Nephron (organoid): ENCODE measurements around the gene NPW.

ENCODE experiments used
- H3K27ac Mint-ChIP-seq, 3 experiments: 2 replicates each; pipeline ENCODE4 v1.8.0; 2020; ENCODE audit warnings: mixed read lengths in 3 of 3, mild to moderate bottlenecking in 2 of 3, moderate library complexity in 1 of 3
- H3K27me3 Mint-ChIP-seq: 2 replicates; pipeline ENCODE4 v1.8.0; 2021; ENCODE audit warnings: low read depth, mild to moderate bottlenecking, moderate library complexity, mixed read lengths
- H3K36me3 Mint-ChIP-seq: 2 replicates; pipeline ENCODE4 v1.8.0; 2020; ENCODE audit warnings: low read depth, mixed read lengths
- H3K4me1 Mint-ChIP-seq: 2 replicates; pipeline ENCODE4 v1.8.0; 2020; ENCODE audit warnings: mixed read lengths
- H3K4me3 Mint-ChIP-seq, 3 experiments: 2 replicates each; pipeline ENCODE4 v1.8.0; 2020; ENCODE audit warnings: mild to moderate bottlenecking in 3 of 3, mixed read lengths in 3 of 3, moderate library complexity in 2 of 3
- H3K9me3 Mint-ChIP-seq: 2 replicates; pipeline ENCODE4 v1.8.0; 2020; ENCODE audit warnings: mixed read lengths
- CTCF ChIP-seq, 3 experiments: fragments of 200-600 bp; sonication (generic); IDR thresholded peaks; one replicate each; pipeline ENCODE4 v1.5.0; 2021; ENCODE audit warnings: antibody characterized with exemption in 3 of 3; ENCODE audit not compliant: unreplicated experiment in 3 of 3

Gene NPW

GRCh38 chr16:2042986-2043666 lies 23.5 kb downstream of the NPW start:
- H3K27me3 Mint-ChIP-seq, result no peaks in the 10 kb centered on the region
- H3K9me3 Mint-ChIP-seq, result no peaks in the 10 kb centered on the region
- no peaks in the 10 kb centered on the region for H3K36me3 Mint-ChIP-seq
- TF ChIP-seq CTCF (IDR thresholded peaks at IDR 0.05; ENCODE audit: unreplicated experiment in 3 of 3), result no peak
- peak overlapping the region; percentile 40 to 63 (median 60) for H3K27ac Mint-ChIP-seq
- peak overlapping the region; percentile 4 to 62 (median 40) for H3K4me3 Mint-ChIP-seq
- H3K4me1 Mint-ChIP-seq, result peaks cover 30% of the 10 kb centered on the region

- TF ChIP-seq CTCF (IDR thresholded peaks at IDR 0.05; ENCODE audit: unreplicated experiment in 3 of 3), result no peak
- Mint-ChIP-seq H3K4me1 (peaks cover 25% of the 10 kb centered on the region), H3K36me3 (no peaks in the 10 kb centered on the region), H3K27ac (no peak overlapping the region), H3K4me3 (no peak overlapping the region), H3K27me3 (no peaks in the 10 kb centered on the region), H3K9me3 (no peaks in the 10 kb centered on the region)
These were observed 24.3 kb downstream of the NPW start for GRCh38 chr16:2043667-2044451.

DNA sequence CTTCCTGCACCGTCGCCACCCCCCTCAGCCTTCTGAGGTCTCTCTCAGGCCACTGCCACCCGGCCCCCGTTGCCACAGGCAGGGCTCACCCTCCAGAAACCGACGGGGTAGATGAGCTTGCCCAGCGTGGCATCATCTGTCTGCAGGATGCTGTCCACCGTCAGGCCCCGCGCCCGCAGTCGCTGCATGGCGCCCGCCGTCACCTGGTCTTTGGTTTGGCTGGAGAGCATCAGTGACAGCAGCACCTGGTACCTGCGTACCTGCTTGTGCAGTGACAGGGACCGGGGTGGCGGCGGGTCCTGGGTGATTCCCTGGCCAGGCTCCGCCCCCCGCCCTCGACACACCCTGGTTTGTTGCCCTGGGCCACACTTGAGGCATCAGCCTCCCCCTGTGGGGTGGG lies 25.0 kb downstream of the NPW start:
- no peaks in the 10 kb centered on the region for H3K27me3 Mint-ChIP-seq
- peak overlapping the region in 1 of 3 experiments; percentile 37 for H3K27ac Mint-ChIP-seq
- H3K9me3 Mint-ChIP-seq, result no peaks in the 10 kb centered on the region
- no peak overlapping the region for H3K4me3 Mint-ChIP-seq
- no peaks in the 10 kb centered on the region for H3K36me3 Mint-ChIP-seq
- TF ChIP-seq CTCF (IDR thresholded peaks at IDR 0.05; ENCODE audit: unreplicated experiment in 3 of 3), result no peak
- peaks cover 18% of the 10 kb centered on the region for H3K4me1 Mint-ChIP-seq

DNA sequence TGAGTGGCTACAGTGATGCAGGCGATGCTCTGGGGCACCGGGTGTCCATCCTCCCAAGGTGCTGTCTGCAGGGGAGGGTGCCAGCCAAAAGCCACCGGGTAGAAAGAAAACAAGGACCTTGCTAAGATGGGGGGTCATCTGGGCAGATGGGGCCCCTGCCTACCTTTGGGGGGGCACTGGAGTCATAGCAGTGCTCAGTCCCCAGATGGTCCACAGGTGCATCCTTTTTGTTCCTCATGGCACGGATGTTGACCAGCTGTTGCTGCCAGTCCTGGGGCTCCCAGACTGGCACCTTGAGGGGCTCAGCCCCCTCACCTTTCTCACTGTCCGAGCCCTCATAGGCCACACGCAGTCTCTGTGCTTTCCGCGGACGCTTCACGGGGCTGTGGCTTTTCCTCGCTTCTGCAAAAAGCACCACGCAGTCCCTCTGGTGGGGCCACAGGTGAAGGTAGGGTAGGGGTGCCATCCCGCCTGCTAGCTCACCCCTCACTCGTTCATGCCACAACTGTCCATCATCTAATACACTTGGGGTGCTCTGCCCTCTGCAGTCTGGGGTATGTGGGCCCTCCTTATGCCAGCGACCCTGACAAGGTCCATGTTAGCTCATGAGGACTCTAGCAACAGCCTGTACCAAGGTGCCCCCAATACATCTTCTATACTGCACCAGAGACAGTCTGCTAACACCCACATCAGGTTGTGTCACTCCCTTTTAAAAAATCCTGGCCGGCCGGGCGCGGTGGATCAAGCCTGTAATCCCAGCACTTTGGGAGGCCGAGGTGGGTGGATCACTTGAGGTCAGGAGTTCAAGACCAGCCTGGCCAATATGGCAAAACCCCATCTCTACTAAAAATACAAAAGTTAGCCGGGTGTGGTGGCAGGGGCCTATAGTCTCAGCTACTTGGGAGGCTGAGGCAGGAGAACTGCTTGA lies 26.6 kb downstream of the NPW start:
- Mint-ChIP-seq H3K27ac (peak overlapping the region; percentile 86 to 96 (median 89)), H3K27me3 (no peaks in the 10 kb centered on the region), H3K4me3 (peak overlapping the region; percentile 93 to 95 (median 94)), H3K4me1 (peaks cover 15% of the 10 kb centered on the region), H3K9me3 (no peaks in the 10 kb centered on the region), H3K36me3 (peaks cover 5% of the 10 kb centered on the region)
- TF ChIP-seq CTCF (IDR thresholded peaks at IDR 0.05; ENCODE audit: unreplicated experiment in 3 of 3), result no peak

DNA sequence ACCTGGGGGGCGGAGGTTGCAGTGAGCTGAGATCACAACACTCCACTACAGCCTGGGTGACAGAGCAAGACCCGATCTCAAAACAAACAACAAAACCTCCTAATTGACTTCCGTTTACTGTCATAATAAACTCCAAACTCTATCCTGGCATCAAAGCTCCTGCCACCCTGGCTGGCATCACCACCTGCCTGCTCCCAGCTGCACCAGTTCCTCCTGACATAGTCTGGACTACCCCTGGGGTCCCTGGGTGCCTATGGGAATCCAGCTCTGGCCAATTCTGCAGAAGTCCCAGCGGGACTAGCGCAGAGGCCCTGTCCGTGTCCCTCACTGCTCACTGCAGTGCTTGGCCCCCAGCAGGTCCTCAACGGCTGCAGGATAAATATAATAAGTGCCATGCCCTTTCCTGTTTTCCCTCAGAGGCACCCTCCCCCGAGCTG lies 27.3 kb downstream of the NPW start:
- Mint-ChIP-seq H3K4me3 (peak overlapping the region; percentile 93 to 95 (median 94)), H3K36me3 (peaks cover 9% of the 10 kb centered on the region), H3K4me1 (peaks cover 15% of the 10 kb centered on the region), H3K27me3 (no peaks in the 10 kb centered on the region), H3K27ac (peak overlapping the region; percentile 86 to 96 (median 89)), H3K9me3 (no peaks in the 10 kb centered on the region)
- TF ChIP-seq CTCF (IDR thresholded peaks at IDR 0.05; ENCODE audit: unreplicated experiment in 3 of 3), result no peak
